Activated CD8-positive, alpha-beta memory T cell treated with anti-CD3 and anti-CD28 coated beads for 4 hours (primary cell): ENCODE data around the gene ADGRL1.
A peak's percentile ranks its signal among the peaks of the same experiment; 100 is the strongest.
"Not testable (repeated sequence)": the region's sequence is repeated elsewhere in the genome, so short reads cannot be mapped to it uniquely, and the experiment has no call there.

Source experiments
- DNase-seq, 2 donors: peaks; one replicate each; pipeline ENCODE4 v3.0.0-alpha.2; 2020; ENCODE audit warnings: low read depth in 2 of 2

ADGRL1 gene

DNA sequence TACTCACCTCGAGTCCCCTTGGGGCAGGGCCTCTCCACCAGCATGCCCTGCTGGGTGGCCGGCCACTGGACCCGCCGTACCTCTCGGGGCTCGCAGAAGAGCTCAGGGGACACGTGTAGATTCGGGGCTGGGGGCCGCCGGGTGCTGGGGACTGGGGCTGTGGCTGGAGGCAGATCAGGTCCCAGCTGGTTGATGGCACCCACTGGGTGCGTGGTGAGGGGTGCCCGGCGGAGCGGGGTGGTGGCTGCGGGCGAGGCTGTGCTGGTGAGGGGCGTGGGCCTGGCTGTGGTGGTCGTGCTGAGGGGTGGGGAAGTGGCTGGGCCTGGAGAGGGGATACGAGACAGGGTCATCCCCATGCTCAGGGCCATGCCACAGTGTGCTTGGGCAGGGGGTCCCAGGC lies 44.7 kb downstream of the ADGRL1 start:
- DNase-seq = no peak

DNA sequence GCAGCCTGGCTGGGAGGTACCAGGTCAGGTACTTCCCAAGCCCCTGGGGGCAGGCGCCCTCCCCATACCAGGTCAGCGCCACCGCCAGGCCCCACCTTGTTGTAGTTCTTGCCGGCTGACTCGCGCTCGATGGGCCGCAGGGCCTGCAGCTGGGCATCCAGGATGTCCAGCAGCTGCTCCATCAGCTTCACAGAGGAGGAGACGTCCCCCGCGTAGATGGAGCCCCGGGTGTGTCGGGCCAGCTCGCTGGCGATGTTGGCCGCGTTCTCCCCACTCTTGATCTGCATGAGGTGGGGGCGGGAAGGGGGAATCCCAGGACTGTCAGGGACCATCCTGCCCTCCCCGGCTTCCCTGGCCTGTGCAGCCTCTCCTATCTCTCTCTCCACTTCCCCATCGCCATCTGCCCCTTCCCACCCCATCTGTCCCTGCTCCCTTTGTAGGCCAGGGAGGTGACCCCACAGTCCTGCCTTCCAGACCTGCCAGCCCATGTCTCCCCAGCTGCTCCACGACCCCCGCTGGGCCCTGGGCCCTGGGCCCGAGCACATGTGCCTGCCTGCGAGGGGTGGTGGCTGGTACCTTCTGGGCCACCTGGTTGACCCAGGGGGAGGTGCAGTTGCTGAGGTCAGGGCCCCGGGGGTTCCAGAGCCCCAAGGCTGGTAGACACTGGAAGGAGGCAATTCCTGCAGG lies 45.8 kb downstream of the ADGRL1 start:
- DNase-seq = no peak

DNA sequence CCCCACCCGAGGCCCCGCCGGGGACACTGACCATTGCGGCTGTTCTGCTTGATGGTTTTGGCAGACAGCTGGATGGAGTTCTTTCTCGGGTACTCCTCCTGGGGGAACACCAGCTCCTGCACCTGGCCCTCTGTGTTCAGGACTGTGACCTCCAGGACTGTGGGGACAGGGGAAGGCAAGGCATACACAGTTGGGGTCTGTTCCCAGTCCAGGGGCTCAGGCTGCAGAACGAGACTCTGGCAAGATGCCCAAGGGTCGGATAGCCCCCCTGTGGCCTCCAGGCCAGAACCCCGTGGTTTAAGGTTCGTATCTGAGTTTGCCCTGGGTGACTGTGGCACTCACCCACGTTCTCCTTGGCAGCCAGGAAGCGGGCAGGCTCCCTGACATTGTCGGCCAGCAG lies 46.9 kb downstream of the ADGRL1 start:
- DNase-seq = no peak

DNA sequence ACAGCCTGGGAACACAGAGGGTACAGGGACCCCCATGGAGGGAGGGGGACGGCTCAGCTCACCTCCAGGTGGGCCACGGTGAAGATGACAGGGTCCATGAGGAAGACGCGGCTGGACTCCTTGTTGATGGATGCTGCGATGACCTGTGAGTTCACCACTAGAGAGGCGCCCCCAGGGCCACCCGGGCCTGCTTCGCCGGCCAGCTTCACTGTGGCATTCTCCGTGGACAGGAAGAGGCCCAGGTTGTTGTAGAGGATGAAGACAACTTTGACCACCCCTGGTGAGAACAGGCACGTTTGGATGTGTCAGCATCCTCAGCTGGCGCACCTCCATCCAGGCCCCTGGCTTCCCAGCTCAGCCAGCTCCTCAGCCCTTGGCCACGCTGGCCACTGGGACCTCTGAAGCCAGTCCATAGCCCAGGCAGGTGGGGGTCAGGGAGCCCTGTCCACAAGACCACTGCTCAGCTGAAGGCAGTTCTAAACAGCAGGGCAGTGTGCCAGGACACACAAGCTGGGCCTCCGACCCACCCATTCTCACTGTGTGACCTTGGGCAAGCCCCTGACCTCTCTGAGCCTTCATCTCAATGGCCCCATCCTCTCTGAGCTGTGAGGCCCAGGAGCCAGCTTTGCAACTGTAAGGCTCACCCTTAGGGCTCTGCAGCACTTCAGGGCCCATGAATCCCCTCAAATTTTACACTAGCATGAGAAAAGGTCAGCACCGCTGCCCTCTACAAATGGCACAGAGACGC lies 47.5 kb downstream of the ADGRL1 start:
- no peak for DNase-seq

DNA sequence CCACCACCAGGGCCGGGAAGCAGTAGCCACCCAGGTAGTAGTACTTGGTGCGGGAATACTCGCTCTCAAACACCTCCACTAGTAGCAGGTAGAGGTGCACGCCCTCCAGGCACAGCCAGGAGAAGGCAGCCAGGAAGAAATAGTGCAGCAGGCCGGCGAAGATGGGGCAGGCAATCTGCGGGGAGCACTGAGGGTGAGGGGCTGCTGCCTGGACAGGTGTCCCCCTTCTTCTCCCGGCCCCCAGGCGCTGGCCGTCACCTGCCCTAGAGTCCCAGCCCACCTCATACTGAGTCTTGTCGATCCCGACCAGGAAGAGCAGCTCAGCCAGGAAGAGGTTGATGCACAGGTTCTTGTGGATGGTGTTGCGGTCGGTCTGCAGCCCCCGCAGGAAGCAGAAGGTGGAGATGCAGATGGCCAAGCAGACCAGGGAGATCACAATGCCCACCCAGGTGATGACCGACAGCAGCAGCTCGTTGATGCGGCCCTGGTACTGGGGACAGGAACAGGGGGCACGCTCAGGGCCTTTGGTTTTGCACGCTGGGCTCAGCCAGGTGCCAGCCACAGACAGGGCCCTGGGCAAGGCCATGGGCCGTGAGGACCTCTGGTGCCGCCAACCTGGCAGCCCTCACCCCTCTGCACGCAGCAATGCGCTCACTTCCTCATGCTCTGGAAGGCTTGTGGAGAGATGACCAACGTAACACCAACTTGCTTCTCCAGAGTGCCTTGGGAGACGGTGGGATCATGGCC lies 48.8 kb downstream of the ADGRL1 start:
- no peak for DNase-seq

DNA sequence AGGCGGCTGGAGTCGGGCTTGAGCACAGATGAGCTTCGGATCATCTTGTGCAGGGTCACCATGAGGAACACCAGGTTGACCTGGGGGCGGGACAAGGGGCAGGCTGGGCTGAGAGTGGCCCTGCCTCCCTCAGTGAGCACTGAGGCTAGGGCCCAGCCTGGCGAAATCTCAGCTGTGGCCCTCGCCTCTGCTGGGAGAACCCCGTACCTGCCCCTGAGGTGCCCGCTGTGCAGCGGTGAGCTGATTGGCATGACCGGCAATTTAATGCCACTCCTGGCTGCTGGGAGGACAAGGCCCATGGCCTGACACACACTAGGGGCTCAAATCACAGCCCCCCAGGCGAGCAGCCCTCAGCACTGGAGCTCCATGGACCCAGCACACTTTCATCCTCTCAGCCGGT lies 49.8 kb downstream of the ADGRL1 start:
- no peak for DNase-seq

DNA sequence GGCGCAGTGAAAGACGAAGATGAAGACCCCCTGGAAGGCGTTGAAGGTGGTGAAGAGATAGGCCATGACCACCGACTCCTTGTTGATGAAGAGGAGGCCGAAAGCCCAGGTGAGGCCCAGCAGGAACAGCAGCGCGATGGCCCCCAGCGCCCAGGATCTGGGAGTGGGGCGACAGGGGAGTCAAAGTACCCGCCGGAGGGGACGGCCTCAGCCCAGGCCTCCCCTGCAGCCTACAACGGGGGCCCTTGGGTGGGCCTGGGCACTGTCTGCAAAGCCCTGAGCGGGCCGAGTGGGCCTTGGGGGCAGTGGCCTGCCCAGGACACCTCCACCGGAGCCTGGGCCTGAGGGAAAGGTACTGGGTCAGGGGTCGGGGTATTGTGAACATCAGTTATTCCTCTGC lies 50.6 kb downstream of the ADGRL1 start:
- no peak for DNase-seq

DNA sequence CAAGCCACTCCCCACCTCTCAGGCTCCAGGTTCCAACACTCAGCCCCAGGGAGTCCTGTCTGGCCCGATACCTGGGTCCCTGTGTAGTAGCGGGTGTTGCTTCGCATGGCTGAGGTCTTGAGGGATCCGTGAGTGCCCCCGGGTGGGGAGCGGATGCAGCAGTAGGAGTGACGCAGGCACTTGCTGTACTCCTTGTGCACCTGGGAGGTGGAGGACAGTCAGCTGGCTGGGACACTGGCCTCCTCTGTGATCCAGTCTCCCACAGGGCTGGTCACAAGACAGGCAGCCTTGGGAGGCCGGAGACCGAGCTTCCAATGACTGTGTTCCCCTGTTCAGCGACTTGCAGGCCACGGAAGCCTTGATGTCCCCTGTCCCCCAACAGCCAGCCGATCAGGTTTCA lies 53.3 kb downstream of the ADGRL1 start:
- DNase-seq = no peak

DNA sequence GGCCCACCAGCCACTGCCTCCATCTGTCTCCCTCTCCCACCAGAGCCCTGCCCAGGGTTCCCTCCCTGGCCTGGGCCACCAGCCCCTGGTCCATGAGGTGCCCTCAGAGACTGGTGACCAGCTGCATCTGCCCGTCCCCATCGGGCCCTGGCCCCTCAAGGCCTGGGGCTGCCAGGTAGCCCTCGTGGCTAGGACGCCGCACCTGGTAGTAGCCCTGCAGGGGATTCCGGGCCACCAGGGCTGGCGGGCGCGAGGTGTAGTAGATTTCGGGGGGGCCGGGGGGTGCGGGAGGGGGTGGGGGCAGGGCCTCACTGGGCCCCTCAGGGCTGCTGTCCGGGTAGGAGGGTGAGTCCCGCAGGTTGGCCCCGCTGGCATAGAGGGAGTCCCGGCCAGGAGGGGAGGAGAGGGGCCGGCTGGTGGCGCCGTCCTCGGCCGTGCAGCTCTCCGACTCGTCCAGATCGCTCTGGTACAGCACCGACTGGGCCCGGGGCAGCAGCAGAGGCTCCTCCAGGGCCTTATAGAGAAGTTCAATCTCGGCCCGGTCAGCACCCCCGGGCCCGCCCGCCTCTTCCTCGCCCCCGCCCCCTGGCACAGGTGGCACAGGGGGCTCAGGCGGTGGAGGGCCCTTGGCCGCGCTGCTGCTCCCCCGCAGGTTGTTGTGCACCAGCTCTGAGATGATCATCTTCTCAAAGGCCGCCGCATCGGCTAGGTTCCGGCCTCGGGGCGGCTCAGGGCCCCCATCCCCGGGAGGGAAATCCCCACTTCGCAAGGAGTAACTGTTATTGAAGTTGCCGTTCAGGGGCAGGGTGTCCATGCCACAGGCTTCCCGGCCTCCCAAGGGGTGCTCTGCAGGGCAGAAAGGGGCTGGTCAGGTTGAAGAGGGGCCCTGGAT lies 55.0 kb downstream of the ADGRL1 start:
- DNase-seq = no peak

DNA sequence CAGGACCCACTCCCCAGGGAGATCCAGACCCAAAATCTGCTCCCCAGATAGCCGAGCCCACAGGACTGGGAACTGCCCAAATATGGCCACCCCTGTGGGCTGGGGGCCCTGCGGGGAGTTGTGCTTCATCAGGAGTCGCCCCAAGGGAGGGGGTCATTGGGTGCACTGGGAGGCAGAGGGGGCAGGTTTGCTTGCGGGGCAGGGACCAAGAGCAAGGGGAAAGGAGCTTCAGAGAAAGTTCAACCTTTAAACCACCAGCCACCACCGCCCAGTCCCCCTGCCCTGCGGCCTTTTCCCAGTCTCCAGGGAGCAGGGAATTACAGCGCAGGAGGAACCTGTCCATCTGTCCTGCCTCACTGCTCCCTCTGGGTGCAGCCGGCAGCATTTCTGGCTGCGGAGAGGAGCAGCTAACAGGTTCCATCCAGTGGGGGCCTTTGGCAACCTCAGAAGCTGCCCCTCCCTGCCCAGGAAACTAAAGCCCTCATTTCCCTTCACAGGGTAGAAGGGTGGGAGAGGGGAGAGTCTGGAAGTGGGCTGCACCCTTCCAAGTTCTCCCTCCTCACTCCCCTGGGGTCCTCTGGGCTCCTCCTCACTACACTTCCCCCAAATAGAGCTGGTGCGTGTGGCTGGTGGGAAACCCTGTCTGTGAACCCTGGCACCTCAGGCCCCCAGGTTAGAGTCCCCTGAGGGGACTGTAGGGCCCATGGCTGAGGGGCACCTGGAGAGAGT lies 55.8 kb downstream of the ADGRL1 start:
- DNase-seq = no peak

DNA sequence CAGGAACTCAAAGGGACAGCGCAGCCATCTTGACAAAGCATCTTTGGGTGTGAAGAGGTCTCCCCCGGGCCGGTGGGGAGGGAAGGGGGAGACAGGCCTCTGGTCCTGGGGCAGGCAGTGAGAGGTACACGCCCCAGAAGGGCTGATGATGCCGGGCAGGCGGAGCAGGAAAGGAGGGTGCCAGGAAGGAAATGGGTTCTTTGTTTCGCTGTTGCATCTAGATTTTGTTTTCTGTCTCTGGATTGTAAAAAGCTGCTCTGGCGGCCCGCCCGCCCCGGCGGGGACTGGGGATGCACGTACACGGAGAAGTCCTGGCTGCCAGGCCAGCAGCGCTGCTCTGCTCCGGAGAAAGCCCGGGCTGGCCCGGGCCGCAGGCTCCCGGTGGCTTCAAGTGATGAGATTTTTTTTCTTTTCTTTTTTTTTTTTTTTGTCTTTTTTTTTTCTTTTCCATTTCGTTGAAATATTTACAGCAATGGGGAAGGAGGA lies 56.4 kb downstream of the ADGRL1 start:
- DNase-seq = peak in 1 of 2 donors; percentile 9

DNA sequence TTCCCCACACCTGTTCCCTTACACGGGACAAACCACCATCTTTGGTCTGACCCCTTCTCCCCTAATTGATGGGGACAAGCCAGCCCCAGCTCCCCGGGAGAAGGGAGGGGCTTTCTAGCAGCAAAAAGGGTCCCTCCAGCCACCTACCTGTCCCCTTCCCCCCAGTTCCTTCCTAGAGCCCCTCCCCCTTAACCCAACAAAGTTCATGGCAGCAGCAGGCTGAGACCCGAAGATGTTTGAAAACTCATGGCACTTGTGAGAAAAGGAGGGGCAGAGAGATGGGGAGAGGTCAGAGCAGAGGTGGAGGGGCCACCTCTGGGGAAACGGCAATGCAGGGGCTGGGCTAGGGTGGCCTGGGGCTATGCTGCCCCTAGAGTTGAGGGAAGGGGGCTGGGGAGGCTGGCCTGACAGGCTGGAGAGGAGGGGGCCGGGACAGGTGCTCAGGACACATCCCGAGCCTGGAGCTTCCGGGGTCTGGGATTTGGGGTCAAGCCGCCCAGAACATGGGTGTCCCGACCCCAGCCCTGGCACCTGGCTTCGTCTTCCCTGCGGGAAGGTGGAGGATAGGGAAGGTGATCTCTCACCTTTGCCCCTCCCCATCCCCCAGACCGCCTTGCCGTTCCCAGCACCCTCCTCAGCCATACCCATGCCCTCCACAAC lies 57.1 kb downstream of the ADGRL1 start:
- no peak for DNase-seq

DNA sequence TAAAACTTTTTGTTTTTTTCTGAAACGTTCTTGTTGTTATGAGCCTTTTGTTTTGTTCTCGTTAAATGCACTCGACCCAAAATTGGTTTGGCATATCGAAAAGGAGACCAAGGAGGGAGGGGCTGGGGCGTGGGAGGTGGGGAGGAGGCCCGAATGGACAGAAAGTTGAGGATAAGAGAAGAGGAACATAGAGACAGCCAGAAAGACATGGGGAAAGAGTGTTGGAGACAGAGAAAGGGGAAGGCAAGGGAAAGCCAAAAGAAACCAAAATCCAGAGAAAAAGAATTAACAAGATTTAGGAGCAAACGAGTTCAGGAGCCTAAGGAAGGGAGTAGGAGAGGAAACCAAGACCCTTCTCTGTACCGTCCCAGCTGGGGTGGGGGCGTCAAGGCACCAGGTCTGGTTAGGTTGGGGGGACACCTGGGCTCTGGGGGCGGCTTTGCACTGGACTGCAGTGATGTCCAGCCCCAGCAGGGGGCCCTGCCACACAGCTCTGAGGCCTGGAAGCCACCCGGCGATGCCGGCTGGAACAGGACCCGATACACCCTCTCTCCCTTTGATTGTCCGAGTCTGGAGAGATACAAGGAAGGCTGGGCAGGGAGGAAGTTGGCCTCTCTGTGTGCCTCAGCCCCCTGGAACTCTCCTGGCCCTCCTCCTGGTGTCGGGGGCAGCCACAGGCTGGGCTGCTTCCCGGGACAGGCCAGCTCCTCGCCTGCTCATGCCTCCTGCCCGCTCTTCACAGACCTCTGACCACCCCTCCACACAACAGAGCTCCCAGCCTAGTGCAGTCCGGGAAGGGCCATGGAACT lies 58.0 kb downstream of the ADGRL1 start:
- DNase-seq = peak in 1 of 2 donors; percentile 23

DNA sequence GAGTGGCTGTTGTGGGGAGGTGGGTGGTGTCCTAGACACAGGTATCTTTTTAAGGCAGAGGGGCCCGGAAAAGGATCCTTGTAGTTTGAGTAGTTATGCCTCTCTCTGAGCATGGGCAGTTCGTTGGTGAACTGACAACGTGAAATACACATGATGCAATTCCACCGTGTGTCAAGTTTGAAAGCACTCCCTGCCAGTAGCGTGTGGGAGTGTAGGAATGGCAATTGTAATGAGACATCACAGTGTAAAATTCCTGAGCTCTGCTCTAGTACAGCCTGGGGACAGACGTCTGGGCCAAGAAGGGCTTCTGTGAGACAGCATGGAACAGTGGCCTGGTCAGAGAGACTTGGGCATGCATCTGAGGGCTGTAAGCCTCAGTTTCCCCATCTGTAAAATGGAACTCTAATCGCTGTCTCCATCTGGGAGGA lies 59.2 kb downstream of the ADGRL1 start:
- no peak for DNase-seq

DNA sequence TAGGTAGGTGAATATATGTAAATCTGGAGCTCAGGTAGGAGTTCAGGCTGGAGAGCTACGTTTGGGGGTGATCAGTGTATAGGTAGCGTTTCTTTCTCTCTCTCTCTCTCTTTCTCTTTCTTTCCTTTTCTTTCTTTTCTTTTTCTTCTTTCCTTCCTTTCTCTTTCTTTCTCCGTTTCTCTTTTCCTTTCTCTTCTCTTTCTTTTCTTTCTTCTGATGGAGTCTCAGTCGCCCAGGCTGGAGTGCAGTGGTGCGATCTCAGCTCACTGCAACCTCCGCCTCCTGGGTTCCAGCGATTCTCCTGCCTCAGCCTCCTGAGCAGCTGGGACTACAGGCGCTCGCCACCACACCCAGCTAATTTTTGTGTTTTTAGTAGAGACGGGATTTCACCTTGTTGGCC lies 59.8 kb downstream of the ADGRL1 start:
- DNase-seq = not testable (repeated sequence)

DNA sequence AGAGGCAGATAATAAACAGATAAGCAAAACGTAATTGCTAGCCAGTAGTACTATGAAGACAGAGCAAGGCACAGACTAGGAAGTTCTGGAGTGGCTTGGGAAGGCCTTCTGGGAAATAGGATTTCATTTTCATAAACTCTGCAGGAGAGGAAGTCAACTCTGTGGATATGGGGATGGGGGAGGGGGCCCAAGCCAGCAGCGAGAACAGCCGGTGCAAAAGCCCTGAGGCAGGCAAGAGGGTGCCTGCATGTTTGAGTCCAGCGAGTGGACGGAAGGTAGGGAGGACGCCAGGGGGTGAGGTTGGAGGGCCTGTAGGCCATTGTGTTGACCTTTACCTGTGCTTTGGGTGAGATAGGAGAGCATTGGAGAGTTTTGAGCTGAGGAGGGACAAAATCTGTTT lies 60.6 kb downstream of the ADGRL1 start:
- DNase-seq = no peak

DNA sequence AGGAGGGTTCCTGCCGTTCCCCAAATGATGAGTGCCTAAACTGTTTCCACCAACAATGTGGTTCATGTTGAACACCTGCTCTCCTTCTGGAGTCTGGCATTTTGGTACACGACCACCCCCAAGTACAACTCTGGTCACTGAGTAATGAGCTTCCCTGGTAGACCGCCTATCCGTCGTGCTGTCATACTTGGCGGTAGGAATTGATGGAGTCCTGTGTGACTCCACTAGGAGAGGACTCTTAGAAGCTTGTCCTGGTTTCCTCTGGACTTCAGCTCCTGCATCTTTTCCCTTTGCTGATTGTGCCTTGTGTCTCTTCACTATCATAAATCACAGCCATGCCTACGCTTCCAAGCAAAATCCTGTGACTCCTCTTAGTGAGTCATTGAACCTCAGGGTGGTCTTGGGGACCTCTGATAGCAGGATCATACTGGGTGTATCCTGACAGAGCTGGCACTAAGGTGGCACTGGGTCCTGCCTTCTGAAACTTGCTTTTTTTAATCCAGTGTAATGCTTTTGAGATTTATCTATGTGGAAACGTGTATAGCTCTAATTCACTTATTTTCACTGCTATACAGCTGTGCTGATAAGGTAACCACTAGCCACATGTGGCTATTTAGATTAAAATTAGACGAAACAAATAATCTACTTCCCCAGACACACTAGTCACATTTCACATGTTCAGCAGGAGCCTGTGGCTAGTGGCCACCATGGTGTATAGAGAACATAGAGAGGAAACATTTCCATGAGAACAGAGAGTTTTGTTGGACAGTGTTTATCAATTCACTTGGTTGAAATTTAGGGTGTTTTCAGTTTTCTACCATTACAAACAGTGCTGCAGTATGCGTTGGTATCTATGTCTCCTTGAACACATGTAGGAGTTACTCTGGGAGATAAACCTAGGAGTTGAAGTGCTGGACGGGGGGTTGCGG lies 63.4 kb downstream of the ADGRL1 start:
- no peak for DNase-seq

DNA sequence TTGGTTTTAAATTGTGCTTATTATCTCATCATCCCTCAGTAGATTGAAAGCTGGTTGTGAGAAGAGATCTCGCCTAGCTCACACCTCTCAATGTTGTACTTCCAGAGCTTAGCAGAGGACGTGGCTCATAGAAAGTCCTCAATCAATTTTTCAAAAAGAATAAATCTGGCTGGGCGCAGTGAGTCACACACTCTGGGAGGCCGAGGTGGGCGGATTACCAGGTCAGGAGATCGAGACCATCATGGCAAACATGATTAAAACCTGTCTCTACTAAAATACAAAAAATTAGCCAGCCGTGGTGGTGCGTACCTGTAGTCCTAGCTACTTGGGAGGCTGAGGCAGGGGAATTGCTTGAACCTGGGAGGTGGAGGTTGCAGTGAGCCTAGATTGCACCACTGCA lies 64.9 kb downstream of the ADGRL1 start:
- DNase-seq = no peak
